Endodermal cell (in vitro differentiated cells): Measurements from ENCODE around the gene CFAP46. TPM values are rescaled to one million over a fixed set of nuclear protein-coding genes. Genes with fewer than 3 reads are reported as not detected.

Experiments used
- DNase-seq: peaks from one replicate; pipeline ENCODE4 v3.0.0-alpha.2; 2017
- H3K27ac ChIP-seq: 2 replicates; pipeline ENCODE4 v1.5.1; 2013; ENCODE audit warnings: mild to moderate bottlenecking, low read depth, low read length, moderate library complexity
- H3K27me3 ChIP-seq: 2 replicates; pipeline ENCODE4 v1.6.1; 2013; ENCODE audit warnings: mild to moderate bottlenecking, low read length, moderate library complexity; ENCODE audit not compliant: insufficient read depth, control insufficient read depth, poor library complexity, severe bottlenecking
- H3K36me3 ChIP-seq: 2 replicates; pipeline ENCODE4 v1.7.0; 2013; ENCODE audit warnings: mild to moderate bottlenecking, low read length, moderate library complexity; ENCODE audit not compliant: control insufficient read depth, insufficient read depth
- H3K4me1 ChIP-seq: one replicate; pipeline ENCODE4 v1.7.0; 2013; ENCODE audit warnings: low read length; ENCODE audit not compliant: control insufficient read depth, insufficient read depth
- H3K4me3 ChIP-seq: 2 replicates; pipeline ENCODE4 v1.5.1; 2013; ENCODE audit warnings: mild to moderate bottlenecking, low read length, moderate library complexity
- H3K9ac ChIP-seq: 2 replicates; pipeline ENCODE4 v1.6.1; 2013; ENCODE audit warnings: mild to moderate bottlenecking, low read length, moderate library complexity; ENCODE audit not compliant: poor library complexity, severe bottlenecking; ENCODE audit errors: extremely low read depth
- H3K9me3 ChIP-seq: 2 replicates; pipeline ENCODE4 v1.6.1; 2013; ENCODE audit warnings: mild to moderate bottlenecking, low read length, moderate library complexity; ENCODE audit not compliant: control insufficient read depth
- H3K27ac Mint-ChIP-seq: 2 replicates; pipeline ENCODE4 v1.8.0; 2020; ENCODE audit warnings: mixed read lengths
- H3K27me3 Mint-ChIP-seq: 2 replicates; pipeline ENCODE4 v1.8.0; 2021; ENCODE audit warnings: mild to moderate bottlenecking, mixed read lengths; ENCODE audit not compliant: insufficient read depth
- H3K36me3 Mint-ChIP-seq: 2 replicates; pipeline ENCODE4 v1.8.0; 2020; ENCODE audit warnings: low read depth, mixed read lengths
- H3K4me1 Mint-ChIP-seq: 2 replicates; pipeline ENCODE4 v1.8.0; 2020; ENCODE audit warnings: mixed read lengths
- H3K4me3 Mint-ChIP-seq: 2 replicates; pipeline ENCODE4 v1.8.0; 2020; ENCODE audit warnings: mild to moderate bottlenecking, moderate library complexity, mixed read lengths
- H3K9me3 Mint-ChIP-seq: 2 replicates; pipeline ENCODE4 v1.8.0; 2020; ENCODE audit warnings: mild to moderate bottlenecking, mixed read lengths
- whole genome bisulfite sequencing, 2 experiments: methylation state at CpG; one replicate each; pipeline versions ENCODE4 v1.1.5 to v1.1.7; 2013; ENCODE audit warnings: missing lambda C conversion rate in 2 of 2, mixed read lengths in 1 of 2; ENCODE audit not compliant: insufficient coverage in 1 of 2, insufficient read length in 1 of 2; 5-methylcytosine and 5-hydroxymethylcytosine counted together
- total RNA-seq, 2 donors: library from RNA; stranded (reverse); fragmentation: NEBNext Ultra II Directional in 1 of 2; extraction: Animal tissue kit (Norgen Biotek cat#: 25700) in 1 of 2; gene quantifications; 2 replicates in 1 of 2; 3 replicates in 1 of 2; pipeline ENCODE4 v1.2.1, GENCODE V29; 2021
- TF ChIP-seq, protein P1 (sequence below): fragments of 200-600 bp; sonication (generic); conservative IDR thresholded peaks from 2 replicates; pipeline ENCODE4 v1.5.0; 2021; ENCODE audit warnings: antibody characterized with exemption, mild to moderate bottlenecking

CFAP46 gene
- total RNA-seq, 2 donors from 2014 or later, result 9.9 to 10.5 TPM

DNA sequence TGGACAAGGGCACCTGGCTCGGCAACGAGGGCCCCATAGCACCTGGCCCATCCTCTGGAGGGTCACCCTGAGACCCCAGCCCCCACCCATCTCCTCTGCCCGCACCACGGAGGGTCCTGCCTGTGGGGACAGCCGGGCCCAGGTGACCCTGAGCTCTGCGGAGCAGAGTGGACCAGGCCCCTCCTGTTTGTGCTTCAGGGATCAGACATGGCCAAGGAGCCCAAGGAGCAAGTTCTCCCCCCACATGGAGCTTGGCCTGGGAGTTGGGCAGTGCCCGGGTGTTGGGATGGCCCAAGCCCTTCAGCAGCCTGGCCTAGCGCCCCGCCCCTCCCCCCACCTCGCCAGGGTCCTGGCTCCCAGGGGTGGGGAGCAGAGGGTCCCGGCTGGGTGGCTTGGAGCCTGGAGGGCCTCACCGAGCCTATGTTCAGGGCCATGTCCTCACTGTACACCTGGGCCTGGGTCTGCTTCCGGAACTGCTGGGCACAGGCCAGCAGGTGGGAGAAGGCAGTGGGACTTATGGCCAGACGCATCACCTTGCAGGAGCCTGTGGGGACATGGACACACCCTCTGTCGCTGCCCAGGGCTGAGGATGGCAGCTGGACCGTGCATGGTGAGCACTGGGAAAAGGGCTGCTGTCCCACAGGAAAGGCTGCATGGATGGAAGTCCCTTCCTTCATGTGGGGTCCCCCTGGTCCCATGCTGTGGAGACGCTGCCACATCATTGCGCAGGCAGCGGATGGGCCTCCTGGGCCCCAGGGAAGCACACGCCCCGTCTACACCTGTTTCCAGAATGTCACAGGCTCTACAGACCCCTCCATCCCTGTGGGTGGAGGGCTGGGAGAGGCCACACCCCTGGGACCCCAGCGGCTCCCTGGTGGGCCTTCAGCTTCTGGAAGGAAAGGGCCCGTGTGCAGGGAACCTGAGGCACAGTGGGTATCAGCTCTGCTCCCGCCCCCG, 107.2 kb downstream of the CFAP46 start:
- no peak for DNase-seq
- no peaks in the 10 kb centered on the region for H3K36me3 ChIP-seq
- Mint-ChIP-seq H3K27ac (no peak overlapping the region), H3K4me1 (no peaks in the 10 kb centered on the region), H3K36me3 (no peaks in the 10 kb centered on the region), H3K4me3 (no peak overlapping the region), H3K27me3 (no peaks in the 10 kb centered on the region), H3K9me3 (no peaks in the 10 kb centered on the region)
- no peak overlapping the region for H3K27ac ChIP-seq
- H3K9ac ChIP-seq, result no peak overlapping the region
- no peaks in the 10 kb centered on the region for H3K9me3 ChIP-seq
- TF ChIP-seq, protein P1, sequence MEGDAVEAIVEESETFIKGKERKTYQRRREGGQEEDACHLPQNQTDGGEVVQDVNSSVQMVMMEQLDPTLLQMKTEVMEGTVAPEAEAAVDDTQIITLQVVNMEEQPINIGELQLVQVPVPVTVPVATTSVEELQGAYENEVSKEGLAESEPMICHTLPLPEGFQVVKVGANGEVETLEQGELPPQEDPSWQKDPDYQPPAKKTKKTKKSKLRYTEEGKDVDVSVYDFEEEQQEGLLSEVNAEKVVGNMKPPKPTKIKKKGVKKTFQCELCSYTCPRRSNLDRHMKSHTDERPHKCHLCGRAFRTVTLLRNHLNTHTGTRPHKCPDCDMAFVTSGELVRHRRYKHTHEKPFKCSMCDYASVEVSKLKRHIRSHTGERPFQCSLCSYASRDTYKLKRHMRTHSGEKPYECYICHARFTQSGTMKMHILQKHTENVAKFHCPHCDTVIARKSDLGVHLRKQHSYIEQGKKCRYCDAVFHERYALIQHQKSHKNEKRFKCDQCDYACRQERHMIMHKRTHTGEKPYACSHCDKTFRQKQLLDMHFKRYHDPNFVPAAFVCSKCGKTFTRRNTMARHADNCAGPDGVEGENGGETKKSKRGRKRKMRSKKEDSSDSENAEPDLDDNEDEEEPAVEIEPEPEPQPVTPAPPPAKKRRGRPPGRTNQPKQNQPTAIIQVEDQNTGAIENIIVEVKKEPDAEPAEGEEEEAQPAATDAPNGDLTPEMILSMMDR, result no peak
- H3K4me3 ChIP-seq, result no peak overlapping the region
- 94 to 100% methylated on average over 10 to 22 of the region's 25 CpGs for WGBS, 2 experiments
- H3K4me1 ChIP-seq, result no peaks in the 10 kb centered on the region
- H3K27me3 ChIP-seq, result peaks cover 5% of the 10 kb centered on the region

DNA sequence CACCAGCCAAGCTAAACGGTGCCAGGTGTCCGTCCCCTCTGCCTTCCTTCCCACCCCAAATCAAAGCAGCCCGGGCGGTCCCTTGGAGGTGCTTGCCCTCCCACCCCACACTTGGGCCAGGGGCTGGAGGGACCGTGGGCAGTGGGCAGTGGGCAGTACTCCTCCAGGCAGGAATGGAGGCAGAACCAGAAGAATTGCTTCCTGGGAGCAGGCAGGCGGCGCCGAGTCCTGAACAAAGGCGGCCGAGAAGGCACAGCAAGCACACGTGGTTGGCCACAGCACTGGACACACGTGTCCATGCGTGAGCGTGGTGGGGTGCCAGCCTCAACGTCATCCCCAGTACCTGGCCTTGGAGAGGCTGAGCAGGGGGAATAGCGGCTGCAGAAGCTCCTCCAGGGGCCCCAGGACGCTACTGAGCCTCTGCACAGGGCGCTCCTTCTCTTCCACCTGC, 108.0 kb downstream of the CFAP46 start:
- Histone ChIP-seq H3K36me3 (no peaks in the 10 kb centered on the region), H3K27me3 (peaks cover 5% of the 10 kb centered on the region), H3K9me3 (no peaks in the 10 kb centered on the region), H3K9ac (no peak overlapping the region), H3K27ac (no peak overlapping the region), H3K4me1 (no peaks in the 10 kb centered on the region), H3K4me3 (no peak overlapping the region)
- no peak overlapping the region for H3K4me3 Mint-ChIP-seq
- no peaks in the 10 kb centered on the region for H3K4me1 Mint-ChIP-seq
- H3K9me3 Mint-ChIP-seq, result no peaks in the 10 kb centered on the region
- 90 to 94% methylated on average over 15 to 18 of the region's 18 CpGs for WGBS, 2 experiments
- no peaks in the 10 kb centered on the region for H3K27me3 Mint-ChIP-seq
- H3K36me3 Mint-ChIP-seq, result no peaks in the 10 kb centered on the region
- H3K27ac Mint-ChIP-seq, result no peak overlapping the region
- TF ChIP-seq, protein P1, result no peak
- DNase-seq, result no peak

DNA sequence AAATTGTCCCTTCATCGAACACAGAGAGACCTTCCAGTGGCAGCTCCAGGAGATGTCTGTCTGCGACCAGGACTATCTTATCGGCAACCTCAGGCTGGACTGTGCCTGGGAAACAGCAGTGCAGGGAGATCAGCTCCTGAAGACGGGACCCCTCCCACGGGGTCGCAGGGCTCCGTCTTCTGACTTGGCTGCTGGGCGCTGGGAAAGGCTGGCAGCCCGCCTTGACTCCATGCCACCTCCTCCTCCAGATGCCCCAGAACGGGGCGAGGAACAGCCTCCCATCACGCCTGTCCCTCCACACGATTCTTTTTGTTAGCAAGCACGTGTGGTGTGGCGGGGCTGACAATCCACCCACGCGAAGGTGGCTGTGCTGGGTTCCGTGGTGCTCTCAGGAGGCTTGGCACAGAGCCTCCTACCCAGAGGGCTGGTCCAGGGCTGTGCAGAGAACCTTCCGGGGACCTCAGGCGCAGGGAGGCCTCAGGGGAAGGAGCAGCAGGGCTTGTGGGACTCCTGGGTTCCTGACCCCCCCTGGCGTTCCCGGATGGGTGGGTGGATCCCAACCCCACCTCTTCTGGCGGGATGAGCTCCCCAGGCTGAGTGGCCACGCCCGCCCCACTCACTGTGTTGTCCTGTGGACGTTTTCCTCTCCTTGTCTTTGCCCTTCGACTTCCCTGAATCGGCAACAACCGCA, 108.8 kb downstream of the CFAP46 start:
- no peak for DNase-seq
- Mint-ChIP-seq H3K27me3 (no peaks in the 10 kb centered on the region), H3K36me3 (no peaks in the 10 kb centered on the region), H3K4me3 (no peak overlapping the region), H3K27ac (no peak overlapping the region), H3K4me1 (no peaks in the 10 kb centered on the region), H3K9me3 (no peaks in the 10 kb centered on the region)
- Histone ChIP-seq H3K4me1 (no peaks in the 10 kb centered on the region), H3K27me3 (peaks cover 5% of the 10 kb centered on the region), H3K9me3 (no peaks in the 10 kb centered on the region), H3K36me3 (no peaks in the 10 kb centered on the region), H3K27ac (no peak overlapping the region), H3K4me3 (no peak overlapping the region), H3K9ac (no peak overlapping the region)
- TF ChIP-seq, protein P1, result no peak
- 86 to 88% methylated on average over 19 to 29 of the region's 29 CpGs for WGBS, 2 experiments
